Keratinocyte (primary cell): ENCODE data around the gene ZNF526. TPM values are rescaled to one million over a fixed set of nuclear protein-coding genes. Genes with fewer than 3 reads are reported as not detected.

ENCODE experiments used
- DNase-seq: peaks from one replicate; pipeline ENCODE4 v3.0.0-alpha.2; 2011; ENCODE audit warnings: low read depth, missing footprints, low spot score
- FAIRE-seq: peaks from 2 replicates; lab custom pipeline; 2011; peaks lifted over from hg19 to GRCh38; lab: Jason Lieb, UNC
- H2AFZ ChIP-seq: 2 replicates; pipeline ENCODE4 v1.6.0; 2012; ENCODE audit warnings: low read length, control low read depth, inconsistent platforms; ENCODE audit not compliant: control insufficient read depth
- H3K27ac ChIP-seq: 2 replicates; pipeline ENCODE4 v1.5.1; 2011; ENCODE audit warnings: low read length; ENCODE audit not compliant: control insufficient read depth, insufficient read depth
- H3K27me3 ChIP-seq: 3 replicates; pipeline ENCODE4 v1.6.0; 2011; ENCODE audit warnings: low read length; ENCODE audit not compliant: control insufficient read depth, insufficient read depth; ENCODE audit errors: extremely low read depth
- H3K36me3 ChIP-seq, 2 experiments: 2 replicates in 1 of 2; 3 replicates in 1 of 2; pipeline ENCODE4 v1.5.1; 2011; ENCODE audit warnings: low read length in 2 of 2, mild to moderate bottlenecking in 1 of 2; ENCODE audit not compliant: control insufficient read depth in 2 of 2, insufficient read depth in 2 of 2; ENCODE audit errors: extremely low read depth in 1 of 2
- H3K4me1 ChIP-seq: 3 replicates; pipeline ENCODE4 v1.5.1; 2011; ENCODE audit warnings: low read length; ENCODE audit not compliant: control insufficient read depth, insufficient read depth; ENCODE audit errors: extremely low read depth
- H3K4me2 ChIP-seq: 3 replicates; pipeline ENCODE4 v1.6.0; 2011; ENCODE audit warnings: low read depth, low read length; ENCODE audit not compliant: control insufficient read depth, insufficient read depth; ENCODE audit errors: extremely low read depth
- H3K4me3 ChIP-seq, 3 experiments: fragments of 200-600 bp in 1 of 3; sonication (generic) in 1 of 3; 2 replicates in 2 of 3; 3 replicates in 1 of 3; pipeline ENCODE4 v1.5.1; 2011 to 2016; ENCODE audit warnings: low read length in 3 of 3, mild to moderate bottlenecking in 3 of 3, control low read depth in 2 of 3, inconsistent platforms in 1 of 3, low read depth in 1 of 3, mixed read lengths in 1 of 3, mixed run types in 1 of 3, moderate library complexity in 1 of 3; ENCODE audit not compliant: control insufficient read depth in 2 of 3, insufficient read depth in 2 of 3; ENCODE audit errors: extremely low read depth in 1 of 3
- H3K79me2 ChIP-seq: 2 replicates; pipeline ENCODE4 v1.6.0; 2012; ENCODE audit warnings: low read length; ENCODE audit not compliant: control insufficient read depth, insufficient read depth
- H3K9ac ChIP-seq: 3 replicates; pipeline ENCODE4 v1.6.0; 2011; ENCODE audit warnings: low read length; ENCODE audit not compliant: control insufficient read depth, insufficient read depth; ENCODE audit errors: extremely low read depth
- H3K9me1 ChIP-seq: 3 replicates; pipeline ENCODE4 v1.6.0; 2011; ENCODE audit warnings: low read length; ENCODE audit not compliant: control insufficient read depth, insufficient read depth; ENCODE audit errors: extremely low read depth
- H3K9me3 ChIP-seq: 2 replicates; pipeline ENCODE4 v1.5.1; 2012; ENCODE audit warnings: low read depth, low read length; ENCODE audit not compliant: control insufficient read depth
- H4K20me1 ChIP-seq: 3 replicates; pipeline ENCODE4 v1.6.0; 2011; ENCODE audit warnings: low read length; ENCODE audit not compliant: control insufficient read depth, insufficient read depth; ENCODE audit errors: extremely low read depth
- EZH2 ChIP-seq: IDR thresholded peaks from one replicate; pipeline ENCODE4 v1.6.1; 2012; ENCODE audit warnings: inconsistent platforms, mild to moderate bottlenecking, low read length, moderate library complexity
- dilution Hi-C: fragments of 300-500 bp; cut with MboI; formaldehyde crosslinking; loops from one replicate; pipeline ENCODE4 v1.7.0; 2020; ENCODE audit warnings: low sequenced_read_pairs; ENCODE audit not compliant: extremely low pct_ligation_motif_present
- polyA plus RNA-seq, 5 experiments: library from polyadenylated mRNA; depleted of rRNA in 3 of 5; stranded (reverse) in 3 of 5; stranded (forward) in 1 of 5; unstranded in 1 of 5; fragments of >200 nt; gene quantifications; 1 replicate in 1 of 5; 2 replicates in 3 of 5; 3 replicates in 1 of 5; pipeline versions ENCODE4 v1.2.1 to v1.2.3, GENCODE V29; 2011 to 2012; ENCODE audit warnings: missing spikeins in 2 of 5, low read depth in 1 of 5, low replicate concordance in 1 of 5
- TF ChIP-seq, protein P1 (sequence below), 3 experiments: IDR thresholded peaks in 1 of 3; conservative IDR thresholded peaks in 1 of 3; optimal IDR thresholded peaks in 1 of 3; 2 replicates in 2 of 3; 3 replicates in 1 of 3; pipeline versions ENCODE3 to v1.5.1; 2011; ENCODE audit warnings: low read length in 3 of 3, mild to moderate bottlenecking in 3 of 3, moderate library complexity in 2 of 3, control low read depth in 1 of 3, inconsistent platforms in 1 of 3; ENCODE audit not compliant: insufficient read depth in 2 of 3; ENCODE audit errors: extremely low read depth in 1 of 3

ZNF526 gene
- polyA plus RNA-seq, 1 donor (not counting 4 experiments of a cell fraction or from before 2014, with no cell fraction given) = 5.4 TPM

- H3K9me1 ChIP-seq = peaks cover 3% of the 10 kb centered on the region
- peak overlapping the region; percentile 95 for H3K9ac ChIP-seq
- H3K4me1 ChIP-seq = peaks cover 18% of the 10 kb centered on the region
- no peaks in the 10 kb centered on the region for H3K9me3 ChIP-seq
- TF ChIP-seq EZH2 = no peak
- TF ChIP-seq, protein P1, sequence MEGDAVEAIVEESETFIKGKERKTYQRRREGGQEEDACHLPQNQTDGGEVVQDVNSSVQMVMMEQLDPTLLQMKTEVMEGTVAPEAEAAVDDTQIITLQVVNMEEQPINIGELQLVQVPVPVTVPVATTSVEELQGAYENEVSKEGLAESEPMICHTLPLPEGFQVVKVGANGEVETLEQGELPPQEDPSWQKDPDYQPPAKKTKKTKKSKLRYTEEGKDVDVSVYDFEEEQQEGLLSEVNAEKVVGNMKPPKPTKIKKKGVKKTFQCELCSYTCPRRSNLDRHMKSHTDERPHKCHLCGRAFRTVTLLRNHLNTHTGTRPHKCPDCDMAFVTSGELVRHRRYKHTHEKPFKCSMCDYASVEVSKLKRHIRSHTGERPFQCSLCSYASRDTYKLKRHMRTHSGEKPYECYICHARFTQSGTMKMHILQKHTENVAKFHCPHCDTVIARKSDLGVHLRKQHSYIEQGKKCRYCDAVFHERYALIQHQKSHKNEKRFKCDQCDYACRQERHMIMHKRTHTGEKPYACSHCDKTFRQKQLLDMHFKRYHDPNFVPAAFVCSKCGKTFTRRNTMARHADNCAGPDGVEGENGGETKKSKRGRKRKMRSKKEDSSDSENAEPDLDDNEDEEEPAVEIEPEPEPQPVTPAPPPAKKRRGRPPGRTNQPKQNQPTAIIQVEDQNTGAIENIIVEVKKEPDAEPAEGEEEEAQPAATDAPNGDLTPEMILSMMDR (optimal IDR thresholded peaks at IDR 0.05 in 1 of 3, IDR thresholded peaks at IDR 0.05 in 1 of 3, conservative IDR thresholded peaks at IDR 0.05 in 1 of 3; ENCODE audit: extremely low read depth in 1 of 3, insufficient read depth in 2 of 3, low read length in 3 of 3) = no peak
- dilution Hi-C loops = no loop called here
- no peak overlapping the region for H2AFZ ChIP-seq
- DNase-seq = no peak
- H3K4me2 ChIP-seq = peak overlapping the region; percentile 84
- peak overlapping the region; percentile 71 to 90 (median 80) for H3K4me3 ChIP-seq
- H4K20me1 ChIP-seq = peaks cover 11% of the 10 kb centered on the region
- peak overlapping the region; percentile 80 for H3K27ac ChIP-seq
- FAIRE-seq = no peak
- peaks cover 36% of the 10 kb centered on the region for H3K79me2 ChIP-seq
- H3K36me3 ChIP-seq = peaks cover 4 to 22% of the 10 kb centered on the region in 2 experiments
- H3K27me3 ChIP-seq = no peaks in the 10 kb centered on the region
These were observed 22.0 kb downstream of the ZNF526 start for GRCh38 chr19:42242069-42242511.

GRCh38 chr19:42242512-42243409, 22.6 kb downstream of the ZNF526 start, which contains the start of gene GSK3A:
TSS of gene GSK3A (minus strand) at chr19:42242602. CDS start at chr19:42242465, 137 bp downstream.
- Histone ChIP-seq H3K4me2 (peak within 1 kb of the TSS; percentile 92), H3K9ac (peak within 1 kb of the TSS; percentile 95), H3K9me3 (no peaks in the 10 kb centered on the region), H3K27me3 (no peaks in the 10 kb centered on the region), H3K9me1 (peaks cover 3% of the 10 kb centered on the region), H3K27ac (peak within 1 kb of the TSS; percentile 82), H3K4me1 (peaks cover 18% of the 10 kb centered on the region), H2AFZ (peak within 1 kb of the TSS; percentile 97), H3K36me3 (peaks cover 6 to 23% of the 10 kb centered on the region in 2 experiments), H3K79me2 (peaks cover 36% of the 10 kb centered on the region), H3K4me3 (peak within 1 kb of the TSS; percentile 80 to 90 (median 82)), H4K20me1 (peaks cover 11% of the 10 kb centered on the region)
- TF ChIP-seq, protein P1 (optimal IDR thresholded peaks at IDR 0.05 in 1 of 3, IDR thresholded peaks at IDR 0.05 in 1 of 3, conservative IDR thresholded peaks at IDR 0.05 in 1 of 3; ENCODE audit: extremely low read depth in 1 of 3, insufficient read depth in 2 of 3, low read length in 3 of 3) = peak in 1 of 3 experiments; percentile 8
- TF ChIP-seq EZH2 = no peak
- peak; percentile 96 for DNase-seq
- dilution Hi-C loops = no loop called here
- peak; percentile 91 for FAIRE-seq
